ENCODE data around the gene SBF2.
"Not testable (repeated sequence)": the region's sequence is repeated elsewhere in the genome, so short reads cannot be mapped to it uniquely, and the experiment has no call there.

Gene SBF2

DNA sequence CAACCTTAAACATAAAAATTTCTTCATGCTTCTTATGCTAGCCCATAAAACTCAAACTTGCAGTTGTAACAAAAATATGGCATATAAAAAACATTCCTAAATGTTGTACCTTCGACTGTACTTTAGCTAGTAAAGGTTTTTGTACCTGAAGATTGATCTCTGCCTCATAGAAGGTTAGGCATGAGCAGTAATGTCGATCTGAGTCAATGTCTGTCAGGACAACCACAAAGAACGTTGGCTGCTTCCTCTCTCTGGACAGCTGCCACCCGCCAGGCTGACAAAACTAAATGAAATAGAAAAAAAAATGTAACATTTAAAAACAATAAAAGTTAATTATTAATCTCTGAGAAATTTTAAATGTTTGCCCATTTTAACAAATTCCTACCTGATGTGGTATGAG is 251.3 kb downstream of the SBF2 start:
- H3K4me1 Mint-ChIP-seq (ENCODE audit: low read depth), result no peaks in the 10 kb centered on the region
- no peak overlapping the region for H3K27ac Mint-ChIP-seq
- H3K36me3 Mint-ChIP-seq, result peaks cover 26% of the 10 kb centered on the region
- no peaks in the 10 kb centered on the region for H3K27me3 Mint-ChIP-seq
- H3K4me3 Mint-ChIP-seq, result no peak overlapping the region
- peaks cover 14% of the 10 kb centered on the region for H3K9me3 Mint-ChIP-seq (ENCODE audit: low read depth)

DNA sequence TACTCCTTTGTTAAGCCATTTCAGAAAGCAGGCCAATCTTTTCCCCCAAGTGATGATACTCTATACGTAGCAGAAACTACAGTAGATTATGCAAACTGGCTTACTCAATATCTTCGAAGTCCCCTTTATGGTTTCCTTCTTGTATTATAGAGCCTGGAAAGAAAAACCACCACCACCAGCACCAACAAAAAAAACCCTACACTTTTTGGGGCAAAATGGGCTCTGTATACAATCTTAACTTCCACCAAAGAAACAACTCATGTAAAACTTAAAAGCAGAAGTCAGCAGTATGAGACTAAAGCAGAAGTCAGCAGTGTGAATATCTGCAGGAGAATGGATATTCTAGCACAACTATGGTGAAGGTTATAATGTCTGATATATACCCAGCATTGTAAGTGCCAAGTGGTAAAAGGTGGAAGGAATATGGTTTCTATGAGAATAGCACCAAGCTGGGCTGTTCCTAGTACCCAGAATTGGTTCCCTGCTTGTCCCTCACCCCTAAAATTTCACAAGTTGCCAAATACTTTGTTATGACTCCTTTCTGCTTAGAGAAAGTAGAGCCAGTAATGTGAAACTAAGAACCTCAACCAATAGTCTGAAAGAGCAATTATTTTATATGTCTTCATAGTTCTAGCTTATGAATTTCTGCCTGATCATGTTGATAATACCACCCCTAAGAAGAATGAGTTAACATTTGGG is 252.1 kb downstream of the SBF2 start:
- Mint-ChIP-seq H3K36me3 (peaks cover 25% of the 10 kb centered on the region), H3K4me1 (ENCODE audit: low read depth) (no peaks in the 10 kb centered on the region), H3K27ac (no peak overlapping the region), H3K9me3 (ENCODE audit: low read depth) (peaks cover 11% of the 10 kb centered on the region), H3K4me3 (no peak overlapping the region), H3K27me3 (no peaks in the 10 kb centered on the region)

DNA sequence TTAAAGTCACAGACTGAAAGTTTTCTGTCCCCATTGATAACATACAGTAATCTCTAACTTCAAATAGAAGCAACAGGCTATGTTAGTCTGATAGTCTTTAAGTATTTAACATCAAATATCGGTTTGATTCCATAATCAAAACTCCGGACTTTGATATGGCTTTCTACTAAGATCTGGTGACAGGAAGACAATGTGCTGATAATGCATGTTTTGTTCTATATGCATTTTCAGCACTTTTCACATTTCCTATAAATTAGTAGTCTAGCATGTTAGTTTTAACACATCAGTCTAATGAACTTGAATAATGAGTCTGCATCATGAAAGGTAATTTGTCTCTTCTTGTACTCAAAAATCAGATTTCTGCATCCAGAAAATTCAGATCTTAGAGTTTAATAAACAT is 252.7 kb downstream of the SBF2 start:
- no peak overlapping the region for H3K27ac Mint-ChIP-seq
- no peak overlapping the region for H3K4me3 Mint-ChIP-seq
- peaks cover 9% of the 10 kb centered on the region for H3K9me3 Mint-ChIP-seq (ENCODE audit: low read depth)
- no peaks in the 10 kb centered on the region for H3K27me3 Mint-ChIP-seq
- no peaks in the 10 kb centered on the region for H3K4me1 Mint-ChIP-seq (ENCODE audit: low read depth)
- H3K36me3 Mint-ChIP-seq, result peaks cover 23% of the 10 kb centered on the region

- Mint-ChIP-seq H3K27ac (no peak overlapping the region), H3K36me3 (peaks cover 26% of the 10 kb centered on the region), H3K4me1 (ENCODE audit: low read depth) (no peaks in the 10 kb centered on the region), H3K4me3 (no peak overlapping the region), H3K9me3 (ENCODE audit: low read depth) (peaks cover under 1% of the 10 kb centered on the region), H3K27me3 (no peaks in the 10 kb centered on the region)
Measured at GRCh38 chr11:10038521-10039302, 255.3 kb downstream of the SBF2 start.

DNA sequence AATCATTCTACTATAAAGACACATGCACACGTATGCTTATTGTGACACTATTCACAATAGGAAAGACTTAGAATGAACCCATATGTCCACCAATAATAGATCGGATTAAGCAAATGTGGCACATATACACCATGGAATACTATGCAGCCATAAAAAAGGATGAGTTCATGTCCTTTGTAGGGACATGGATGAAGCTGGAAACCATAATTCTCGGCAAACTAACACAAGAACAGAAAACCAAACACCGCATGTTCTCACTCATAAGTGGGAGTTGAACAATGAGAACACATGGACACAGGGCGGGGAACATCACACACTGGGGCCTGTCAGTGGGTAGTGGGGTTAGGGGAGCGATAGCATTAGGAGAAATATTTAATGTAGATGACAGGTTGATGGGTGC is 258.1 kb downstream of the SBF2 start:
- H3K36me3 Mint-ChIP-seq, result peaks cover 12% of the 10 kb centered on the region
- H3K27ac Mint-ChIP-seq; H3K9me3 Mint-ChIP-seq (ENCODE audit: low read depth); H3K4me1 Mint-ChIP-seq (ENCODE audit: low read depth); H3K4me3 Mint-ChIP-seq; H3K27me3 Mint-ChIP-seq: not testable (repeated sequence)

DNA sequence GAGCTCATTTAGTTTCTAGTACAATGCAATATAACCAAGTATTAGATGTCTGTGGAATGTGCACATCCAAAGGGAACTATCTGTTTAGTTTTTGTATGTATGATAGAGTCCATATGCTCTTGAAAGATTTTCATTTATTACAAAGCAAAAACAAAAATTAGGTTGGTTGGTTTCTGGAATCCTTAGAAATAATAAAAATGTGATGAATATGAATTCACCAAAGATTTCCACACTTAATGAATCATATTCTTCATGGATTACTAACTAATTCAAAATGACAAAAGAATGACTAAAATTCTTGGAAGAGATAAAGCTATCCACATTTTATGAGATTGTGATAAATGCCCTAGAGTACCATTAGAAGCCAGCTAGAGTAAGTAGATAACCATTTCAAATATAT is 261.1 kb downstream of the SBF2 start:
- no peaks in the 10 kb centered on the region for H3K4me1 Mint-ChIP-seq (ENCODE audit: low read depth)
- H3K27me3 Mint-ChIP-seq, result no peaks in the 10 kb centered on the region
- H3K4me3 Mint-ChIP-seq, result no peak overlapping the region
- peaks cover 13% of the 10 kb centered on the region for H3K36me3 Mint-ChIP-seq
- H3K27ac Mint-ChIP-seq, result no peak overlapping the region
- H3K9me3 Mint-ChIP-seq (ENCODE audit: low read depth), result no peaks in the 10 kb centered on the region

DNA sequence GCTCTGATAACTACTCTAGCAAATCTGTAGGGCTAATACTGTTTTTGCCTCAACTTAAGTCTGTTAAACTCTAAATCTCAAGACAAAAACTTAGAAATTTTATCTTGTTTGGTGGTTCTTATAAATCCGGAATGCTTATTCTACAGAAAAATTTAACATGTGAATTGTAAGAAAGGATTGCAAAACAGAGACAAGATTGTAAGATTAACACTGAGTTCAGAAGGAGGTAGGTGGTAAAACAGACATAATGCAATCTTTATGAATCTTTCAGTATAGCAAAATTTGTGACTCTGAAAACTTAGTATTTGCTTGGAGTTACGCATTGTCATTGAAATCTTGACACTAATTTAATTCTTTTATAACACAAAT is 263.9 kb downstream of the SBF2 start:
- Mint-ChIP-seq H3K4me3 (no peak overlapping the region), H3K9me3 (ENCODE audit: low read depth) (no peaks in the 10 kb centered on the region), H3K27me3 (no peaks in the 10 kb centered on the region), H3K36me3 (peaks cover 9% of the 10 kb centered on the region), H3K4me1 (ENCODE audit: low read depth) (no peaks in the 10 kb centered on the region), H3K27ac (no peak overlapping the region)

DNA sequence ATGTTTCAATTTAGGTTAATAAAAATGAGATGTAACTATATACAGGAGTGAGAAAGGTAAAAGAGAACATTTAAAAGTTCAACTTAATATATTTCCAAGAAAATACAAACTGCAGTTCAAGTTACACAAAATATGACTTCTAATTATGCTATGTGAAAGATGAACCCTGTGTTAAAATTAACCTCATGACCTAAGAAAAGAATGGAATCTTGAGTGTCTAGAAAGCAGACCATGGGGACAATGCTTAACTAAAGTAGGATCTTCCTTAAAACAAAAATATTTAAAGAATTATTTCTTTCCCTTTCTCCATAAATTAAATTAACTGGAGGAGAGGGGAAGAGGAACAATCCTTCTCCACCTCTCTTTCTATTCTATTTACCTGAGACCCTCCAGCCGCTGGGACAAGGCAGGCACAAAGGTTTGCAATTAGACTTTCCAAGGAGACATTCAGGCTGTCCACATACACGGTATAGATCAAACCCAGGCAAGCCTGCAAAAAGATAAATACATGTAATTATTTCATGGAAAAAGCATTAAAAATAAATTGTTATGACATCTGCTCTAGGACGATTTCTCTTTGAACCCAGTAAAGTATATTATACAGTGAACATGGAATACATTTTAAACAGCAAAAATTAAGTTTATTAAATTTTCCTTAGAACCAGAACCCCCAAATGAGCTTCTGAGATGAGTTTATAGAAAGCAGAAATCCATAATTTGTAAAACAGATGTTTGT is 264.5 kb downstream of the SBF2 start:
- no peaks in the 10 kb centered on the region for H3K27me3 Mint-ChIP-seq
- no peaks in the 10 kb centered on the region for H3K4me1 Mint-ChIP-seq (ENCODE audit: low read depth)
- H3K36me3 Mint-ChIP-seq, result peaks cover 11% of the 10 kb centered on the region
- H3K27ac Mint-ChIP-seq, result no peak overlapping the region
- no peak overlapping the region for H3K4me3 Mint-ChIP-seq
- H3K9me3 Mint-ChIP-seq (ENCODE audit: low read depth), result no peaks in the 10 kb centered on the region

DNA sequence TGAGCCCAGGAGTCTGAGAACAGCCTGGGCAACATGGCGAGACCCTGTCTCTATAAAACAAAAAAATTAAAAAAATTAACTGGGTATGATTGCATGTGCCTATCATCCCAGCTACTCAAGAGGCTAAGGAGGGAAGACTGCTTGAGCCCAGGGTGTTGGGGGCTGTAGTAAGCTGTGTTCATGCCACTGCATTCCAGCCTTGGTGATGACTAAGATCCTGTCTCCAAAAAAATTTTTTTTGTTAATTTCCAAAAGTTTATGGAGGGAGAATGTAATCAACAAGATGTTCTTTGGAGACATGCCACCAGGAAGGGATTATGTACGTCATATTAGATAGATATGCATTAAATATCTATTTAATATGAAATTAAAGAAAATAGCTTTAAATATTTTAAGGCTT is 267.5 kb downstream of the SBF2 start:
- no peaks in the 10 kb centered on the region for H3K9me3 Mint-ChIP-seq (ENCODE audit: low read depth)
- H3K36me3 Mint-ChIP-seq, result peaks cover 13% of the 10 kb centered on the region
- H3K27ac Mint-ChIP-seq, result no peak overlapping the region
- H3K4me3 Mint-ChIP-seq, result no peak overlapping the region
- peaks cover 10% of the 10 kb centered on the region for H3K4me1 Mint-ChIP-seq (ENCODE audit: low read depth)
- H3K27me3 Mint-ChIP-seq, result no peaks in the 10 kb centered on the region

- Mint-ChIP-seq H3K4me1 (ENCODE audit: low read depth) (peaks cover 21% of the 10 kb centered on the region), H3K36me3 (peaks cover 12% of the 10 kb centered on the region), H3K27me3 (no peaks in the 10 kb centered on the region), H3K9me3 (ENCODE audit: low read depth) (no peaks in the 10 kb centered on the region), H3K4me3 (no peak overlapping the region), H3K27ac (no peak overlapping the region)
Measured at GRCh38 chr11:10023212-10023611, 270.8 kb downstream of the SBF2 start.

GRCh38 chr11:10022764-10023163 is 271.3 kb downstream of the SBF2 start:
- H3K9me3 Mint-ChIP-seq (ENCODE audit: low read depth), result no peaks in the 10 kb centered on the region
- no peak overlapping the region for H3K4me3 Mint-ChIP-seq
- H3K27ac Mint-ChIP-seq, result no peak overlapping the region
- H3K27me3 Mint-ChIP-seq, result no peaks in the 10 kb centered on the region
- H3K36me3 Mint-ChIP-seq, result peaks cover 12% of the 10 kb centered on the region
- H3K4me1 Mint-ChIP-seq (ENCODE audit: low read depth), result peaks cover 21% of the 10 kb centered on the region

- no peak overlapping the region for H3K4me3 Mint-ChIP-seq
- peaks cover 12% of the 10 kb centered on the region for H3K36me3 Mint-ChIP-seq
- H3K27ac Mint-ChIP-seq, result no peak overlapping the region
- no peaks in the 10 kb centered on the region for H3K27me3 Mint-ChIP-seq
- peaks cover 21% of the 10 kb centered on the region for H3K4me1 Mint-ChIP-seq (ENCODE audit: low read depth)
- no peaks in the 10 kb centered on the region for H3K9me3 Mint-ChIP-seq (ENCODE audit: low read depth)
Measured at GRCh38 chr11:10021563-10021962, 272.5 kb downstream of the SBF2 start.

DNA sequence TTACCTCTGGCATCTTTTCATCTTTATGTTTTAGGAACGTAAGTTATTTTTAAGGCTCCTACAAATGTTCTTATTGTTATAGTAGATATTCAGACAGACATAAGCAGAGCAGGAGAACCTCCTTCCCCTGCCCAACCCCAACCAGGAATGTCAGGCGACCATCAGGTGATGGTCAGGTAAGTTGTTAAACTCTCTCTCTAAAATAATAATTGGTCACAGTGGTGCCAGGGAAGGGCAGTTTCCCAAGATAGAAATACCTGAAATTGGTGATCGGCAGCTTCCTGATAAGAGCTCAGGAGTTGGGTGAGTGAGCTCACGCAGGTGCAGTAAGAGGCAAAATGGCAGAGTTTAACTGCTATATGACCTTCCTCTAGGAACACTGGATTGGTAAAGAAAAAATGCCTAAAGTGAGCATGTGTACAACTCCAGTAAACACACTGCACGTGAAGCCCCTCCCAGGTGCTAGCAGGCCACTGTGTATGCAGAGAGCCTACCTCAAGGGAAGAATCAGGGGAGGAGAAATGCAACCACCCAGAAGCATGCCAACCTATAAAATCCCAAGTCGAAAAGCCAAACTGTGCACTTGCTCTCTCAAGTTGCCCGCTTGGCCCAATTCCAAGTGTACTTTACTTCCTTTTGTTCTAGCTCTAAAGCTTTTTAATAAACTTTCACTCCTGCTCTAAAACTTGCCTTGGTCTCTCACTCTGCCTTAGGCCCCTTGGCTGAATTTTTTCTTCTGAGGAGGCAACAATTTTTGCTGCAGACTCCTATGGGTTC is 273.9 kb downstream of the SBF2 start:
- Mint-ChIP-seq H3K4me3 (no peak overlapping the region), H3K4me1 (ENCODE audit: low read depth) (peaks cover 21% of the 10 kb centered on the region), H3K9me3 (ENCODE audit: low read depth) (no peaks in the 10 kb centered on the region), H3K36me3 (peaks cover 17% of the 10 kb centered on the region), H3K27ac (no peak overlapping the region), H3K27me3 (no peaks in the 10 kb centered on the region)

DNA sequence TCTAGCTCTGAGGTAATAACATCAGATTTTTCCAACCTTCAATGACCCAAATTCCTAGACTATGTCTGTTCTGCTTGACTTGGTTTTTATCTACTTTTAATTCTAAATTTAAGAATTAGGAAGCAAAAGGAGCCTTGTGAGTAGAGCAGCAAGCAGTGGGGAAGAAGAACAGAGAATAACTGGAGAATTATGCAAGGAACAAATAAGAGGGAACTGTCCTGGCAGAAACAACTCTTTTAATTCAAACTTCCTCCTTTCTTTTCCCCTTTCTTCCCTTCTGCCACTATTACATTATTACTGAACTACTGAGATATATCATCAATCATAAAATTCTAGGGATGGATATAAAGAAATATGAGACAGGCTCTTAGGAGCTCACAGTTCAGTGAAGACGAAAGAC is 276.1 kb downstream of the SBF2 start:
- Mint-ChIP-seq H3K36me3 (peaks cover 21% of the 10 kb centered on the region), H3K9me3 (ENCODE audit: low read depth) (peaks cover 6% of the 10 kb centered on the region), H3K27me3 (no peaks in the 10 kb centered on the region), H3K4me3 (no peak overlapping the region), H3K27ac (no peak overlapping the region), H3K4me1 (ENCODE audit: low read depth) (peaks cover 21% of the 10 kb centered on the region)

- H3K27me3 Mint-ChIP-seq, result no peaks in the 10 kb centered on the region
- H3K27ac Mint-ChIP-seq, result no peak overlapping the region
- peaks cover 17% of the 10 kb centered on the region for H3K4me1 Mint-ChIP-seq (ENCODE audit: low read depth)
- H3K36me3 Mint-ChIP-seq, result peaks cover 22% of the 10 kb centered on the region
- no peak overlapping the region for H3K4me3 Mint-ChIP-seq
- H3K9me3 Mint-ChIP-seq (ENCODE audit: low read depth), result peaks cover 6% of the 10 kb centered on the region
Measured at GRCh38 chr11:10017050-10017449, 277.0 kb downstream of the SBF2 start.
